ENCODE results near the gene CLCNKA.
"Not testable (repeated sequence)": the region's sequence is repeated elsewhere in the genome, so short reads cannot be mapped to it uniquely, and the experiment has no call there.

CLCNKA gene

DNA sequence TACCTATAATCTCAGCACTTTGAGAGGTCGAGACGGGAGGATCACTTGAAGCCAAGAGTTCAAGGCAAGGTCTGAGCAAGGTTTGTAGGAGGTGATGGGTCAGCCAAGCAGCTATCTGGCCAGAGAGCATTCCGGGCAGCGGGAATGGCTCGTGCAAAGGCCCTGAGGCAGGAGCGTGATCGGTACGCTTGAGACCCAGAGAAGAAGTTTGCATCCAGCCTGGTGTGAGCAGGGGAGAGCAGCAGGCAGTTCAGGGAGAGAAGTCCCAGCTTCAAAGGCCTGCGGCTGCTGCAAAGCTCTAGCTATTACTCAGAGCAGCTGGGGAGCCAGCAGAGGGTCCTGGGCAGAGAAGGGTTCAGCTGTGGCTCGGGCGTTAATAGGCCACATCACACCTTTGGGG, 22.9 kb upstream of the CLCNKA start:
- DNase-seq = no peak

DNA sequence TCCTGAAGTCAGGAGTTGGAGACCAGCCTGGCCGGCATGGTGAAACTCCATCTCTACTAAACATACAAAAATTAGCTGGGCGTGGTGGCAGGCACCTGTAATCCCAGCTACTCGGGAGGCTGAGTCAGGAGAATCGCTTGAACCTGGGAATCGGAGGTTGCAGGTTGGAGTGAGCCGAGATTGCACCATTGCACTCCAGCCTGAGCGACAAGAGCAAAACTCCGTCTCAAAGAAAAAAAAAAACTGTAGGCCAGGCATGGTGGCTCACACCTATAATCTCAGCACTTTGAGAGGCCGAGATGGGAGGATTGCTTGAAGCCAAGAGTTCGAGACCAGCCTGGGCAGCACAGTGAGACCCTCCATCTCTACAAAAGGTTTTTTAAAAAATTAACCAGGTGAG, 20.6 kb upstream of the CLCNKA start:
- not testable (repeated sequence) for DNase-seq

DNA sequence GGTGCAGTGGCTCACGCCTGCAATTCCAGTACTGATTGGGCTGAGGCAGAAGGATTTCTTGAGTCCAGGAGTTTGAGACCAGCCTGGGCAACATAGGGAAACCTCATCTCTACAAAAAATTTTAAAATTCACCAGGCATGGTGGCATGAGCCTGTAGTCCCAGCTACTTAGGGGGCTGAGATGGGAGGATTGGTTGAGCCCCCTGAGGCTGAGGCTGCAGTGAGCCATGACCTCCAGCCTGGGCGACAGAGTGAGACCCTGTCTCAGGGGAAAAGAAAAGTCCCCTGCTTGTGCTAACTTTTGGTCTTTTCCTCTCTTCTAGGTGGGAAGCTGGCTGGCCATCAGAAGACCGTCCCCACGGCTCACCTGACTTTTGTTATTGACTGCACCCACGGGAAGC, 16.2 kb upstream of the CLCNKA start:
- no peak for DNase-seq

DNA sequence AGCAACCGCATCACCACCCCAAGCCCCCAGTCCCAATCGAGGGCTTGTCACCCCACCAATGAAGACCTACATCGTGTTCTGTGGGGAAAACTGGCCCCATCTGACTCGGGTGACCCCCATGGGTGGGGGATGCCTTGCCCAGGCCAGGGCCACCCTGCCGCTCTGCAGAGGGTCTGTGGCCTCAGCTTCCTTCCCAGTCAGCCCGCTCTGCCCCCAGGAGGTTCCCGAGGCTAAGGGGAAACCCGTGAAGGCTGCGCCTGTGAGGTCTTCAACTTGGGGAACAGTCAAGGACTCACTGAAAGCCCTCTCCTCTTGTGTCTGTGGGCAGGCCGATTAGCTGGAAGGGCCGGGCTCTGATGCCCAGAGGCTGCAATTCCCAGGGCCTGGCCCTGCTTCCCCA, 15.8 kb upstream of the CLCNKA start:
- peak; percentile 28 for DNase-seq

DNA sequence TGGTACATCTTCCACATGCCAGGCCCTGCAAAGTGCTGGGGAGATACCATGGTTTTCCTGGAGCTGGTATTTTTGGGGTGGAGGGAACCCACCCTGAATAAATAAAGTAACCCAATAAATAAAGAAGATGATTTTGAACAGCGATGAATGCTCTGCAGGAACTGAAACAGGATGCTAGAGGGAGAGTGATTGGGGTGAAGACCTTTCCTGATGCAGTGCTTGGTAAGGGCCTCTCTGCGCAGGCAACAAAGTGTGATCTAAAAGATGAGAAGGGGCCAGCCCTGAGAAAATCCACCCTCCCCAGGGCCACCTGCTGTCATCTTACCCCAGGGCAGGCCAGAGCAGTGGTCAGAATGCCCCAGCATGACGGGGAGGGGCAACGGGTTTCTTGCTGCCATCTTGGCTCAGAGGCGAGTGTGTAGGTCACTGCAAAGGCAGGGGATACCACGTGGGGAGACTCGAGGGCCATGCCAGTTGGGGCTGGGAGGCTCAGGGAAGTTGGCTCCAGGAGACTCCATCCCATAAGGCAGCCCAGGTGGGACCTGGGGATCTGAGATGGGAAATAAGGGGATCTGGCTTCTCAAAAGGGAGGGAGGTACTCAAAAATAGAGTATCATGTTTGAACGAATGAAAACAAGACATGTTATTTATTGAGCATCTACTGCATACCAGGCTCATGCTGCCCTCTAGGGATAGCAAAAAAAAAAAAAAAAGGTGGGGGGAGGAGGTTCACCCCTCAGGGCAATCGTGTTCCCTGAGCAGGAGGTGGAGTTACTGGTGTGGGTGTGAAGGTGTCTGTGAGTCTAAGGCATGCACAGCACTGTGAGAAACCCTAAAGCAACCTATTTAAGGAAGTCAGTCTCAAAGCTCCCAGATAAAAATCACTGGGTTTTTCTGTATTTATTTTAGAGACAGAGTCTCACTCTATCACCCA, 15.0 kb upstream of the CLCNKA start:
- DNase-seq = peak; percentile 30

DNA sequence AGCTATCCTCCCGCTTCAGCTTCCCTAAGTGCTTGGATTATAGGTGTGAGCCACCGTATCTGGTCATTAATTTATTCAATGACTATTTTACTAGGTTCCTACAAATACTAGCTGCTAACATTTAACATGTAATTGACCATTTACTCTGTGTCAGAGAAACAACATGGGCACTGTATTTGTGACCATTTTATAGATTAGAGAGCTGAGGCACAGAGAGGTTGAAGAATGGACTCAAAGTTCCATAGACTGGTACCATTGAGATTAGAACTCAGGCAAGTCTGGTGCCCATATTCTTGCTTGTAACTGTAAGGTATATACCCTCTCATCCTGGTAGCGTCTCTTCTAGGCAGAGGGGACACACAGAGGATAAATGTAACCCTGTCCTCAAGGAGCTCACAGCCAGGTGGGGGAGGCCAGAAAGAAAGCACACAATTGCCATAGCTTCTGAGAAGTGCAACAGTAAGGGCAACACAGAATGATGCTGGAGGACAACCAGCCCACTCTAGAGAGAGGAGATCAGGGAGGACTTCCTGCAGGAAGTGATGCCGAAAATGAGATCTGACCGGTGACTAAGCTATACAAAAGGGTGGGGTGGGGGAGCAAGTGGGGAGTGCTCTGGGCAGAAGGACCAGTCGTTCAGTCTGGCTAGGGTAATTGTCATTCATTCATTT, 14.0 kb upstream of the CLCNKA start:
- no peak for DNase-seq

DNA sequence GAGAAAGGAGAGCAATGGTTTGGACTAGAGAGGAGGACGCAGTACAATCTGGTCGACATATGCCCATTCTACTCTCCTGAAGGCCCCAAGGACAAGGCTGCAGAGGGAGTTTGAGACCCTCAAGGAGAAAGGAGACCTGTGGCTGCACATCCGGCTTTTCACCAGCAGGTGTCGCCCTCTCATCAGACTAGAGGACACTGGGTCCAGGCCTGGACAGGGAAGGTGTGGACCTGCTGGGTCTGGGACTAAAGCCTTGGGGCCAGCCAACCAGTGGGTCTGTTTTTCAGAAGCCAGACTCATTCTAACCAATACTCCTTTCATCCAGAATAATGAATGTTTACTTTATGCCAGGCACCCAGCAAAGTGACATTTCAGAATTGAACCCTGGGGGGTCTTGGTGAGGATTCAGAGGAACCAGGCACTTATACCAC, 12.8 kb upstream of the CLCNKA start:
- DNase-seq = peak; percentile 84

DNA sequence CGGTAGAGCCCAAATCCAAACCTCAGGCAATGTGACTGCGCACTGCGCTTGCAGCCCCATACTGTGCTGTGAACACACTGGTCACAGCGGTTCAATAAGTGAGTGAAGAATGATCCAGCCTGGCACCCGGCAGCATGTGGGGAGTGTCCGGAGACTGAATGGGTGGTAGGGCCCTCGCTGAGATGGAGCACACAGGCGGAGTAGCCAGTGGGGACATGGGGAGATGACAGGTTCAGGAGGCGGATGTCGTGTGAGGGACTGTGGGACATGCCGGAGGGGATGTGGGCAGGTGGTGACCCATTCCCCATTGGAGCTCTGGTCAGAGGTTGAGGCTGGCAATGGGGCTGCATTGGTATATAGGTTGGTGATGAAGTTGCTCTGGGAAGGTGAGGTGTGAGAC, 12.2 kb upstream of the CLCNKA start:
- DNase-seq = no peak

DNA sequence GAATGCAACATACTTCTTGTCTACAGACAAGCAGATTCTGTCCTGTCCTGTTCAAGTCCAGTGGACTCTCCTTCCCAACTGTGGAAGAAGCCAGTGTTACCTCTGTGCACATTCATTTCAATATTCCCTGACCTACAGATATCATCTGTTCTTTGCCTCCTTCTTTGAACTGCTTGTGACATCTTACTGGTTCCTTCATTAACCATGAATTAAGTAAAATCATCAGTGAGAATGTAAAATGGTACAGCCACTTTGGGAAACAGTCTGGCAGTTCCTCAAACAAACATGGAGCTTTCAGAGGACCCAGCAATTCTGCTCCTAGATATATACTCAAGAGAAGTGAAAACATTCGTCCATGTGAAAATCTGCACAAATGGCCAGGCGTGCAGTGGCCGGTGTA, 11.0 kb upstream of the CLCNKA start:
- DNase-seq = no peak

DNA sequence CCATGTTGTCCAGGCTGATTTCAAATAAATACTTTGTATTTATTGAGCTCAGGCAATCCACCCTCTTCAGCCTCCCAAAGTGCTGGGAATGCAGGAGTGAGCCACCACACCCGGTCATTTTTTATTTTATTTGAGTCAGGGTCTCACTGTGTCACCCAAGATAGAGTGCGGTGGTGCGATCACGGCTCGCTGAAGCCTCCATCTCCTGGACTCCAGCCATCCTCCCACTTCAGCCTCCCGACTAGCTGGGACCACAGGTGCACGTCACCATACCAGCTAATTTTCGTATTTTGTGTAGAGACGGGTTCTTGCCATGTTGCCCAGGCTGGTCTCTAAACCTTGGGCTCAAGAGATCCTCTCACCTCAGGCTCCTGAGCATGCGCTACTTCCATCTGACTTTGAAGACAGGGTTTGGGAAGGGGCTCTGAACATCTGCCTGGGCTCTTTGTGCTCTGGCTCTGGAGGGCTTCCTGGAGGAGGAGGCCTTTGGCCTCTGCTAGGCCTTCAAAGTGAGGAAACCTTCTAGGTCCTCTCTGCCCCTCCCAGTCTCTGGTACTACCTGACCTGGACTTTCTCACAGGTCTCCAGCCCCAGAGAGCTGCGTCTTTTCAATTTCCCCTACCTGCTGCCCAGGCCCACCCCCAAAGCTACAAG, 9.8 kb upstream of the CLCNKA start:
- no peak for DNase-seq

DNA sequence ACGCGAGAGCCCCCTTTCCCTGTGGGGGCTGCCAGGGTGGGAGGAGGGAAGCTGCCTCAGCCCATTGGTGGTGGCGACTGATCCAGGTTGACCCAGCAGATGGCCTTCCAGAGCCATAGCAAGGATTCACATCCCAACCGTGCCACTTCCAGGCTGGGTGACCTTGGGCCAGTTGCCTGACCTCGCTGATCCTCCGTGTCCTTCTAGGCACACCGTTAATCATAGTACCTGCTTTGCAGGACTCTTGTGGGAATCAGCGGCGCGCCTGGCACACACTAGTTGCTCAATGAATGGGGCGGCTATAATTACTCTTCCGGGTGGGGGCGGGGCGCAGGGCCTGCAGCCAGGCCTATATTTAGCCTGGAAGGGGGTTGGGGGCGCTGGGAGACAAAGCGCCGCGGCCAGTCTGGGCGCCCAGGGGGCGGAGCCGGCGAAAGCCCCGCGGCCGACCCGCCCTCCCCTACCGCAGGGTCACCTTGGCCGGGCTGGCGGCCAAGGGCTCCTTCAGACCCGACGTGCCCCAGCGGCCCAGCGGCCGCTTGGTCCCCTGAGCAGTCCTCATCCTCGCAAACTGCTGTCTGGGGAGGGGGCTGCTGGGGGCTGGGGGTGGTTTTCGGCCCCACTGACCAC, 9.1 kb upstream of the CLCNKA start:
- DNase-seq = peak; percentile 78

DNA sequence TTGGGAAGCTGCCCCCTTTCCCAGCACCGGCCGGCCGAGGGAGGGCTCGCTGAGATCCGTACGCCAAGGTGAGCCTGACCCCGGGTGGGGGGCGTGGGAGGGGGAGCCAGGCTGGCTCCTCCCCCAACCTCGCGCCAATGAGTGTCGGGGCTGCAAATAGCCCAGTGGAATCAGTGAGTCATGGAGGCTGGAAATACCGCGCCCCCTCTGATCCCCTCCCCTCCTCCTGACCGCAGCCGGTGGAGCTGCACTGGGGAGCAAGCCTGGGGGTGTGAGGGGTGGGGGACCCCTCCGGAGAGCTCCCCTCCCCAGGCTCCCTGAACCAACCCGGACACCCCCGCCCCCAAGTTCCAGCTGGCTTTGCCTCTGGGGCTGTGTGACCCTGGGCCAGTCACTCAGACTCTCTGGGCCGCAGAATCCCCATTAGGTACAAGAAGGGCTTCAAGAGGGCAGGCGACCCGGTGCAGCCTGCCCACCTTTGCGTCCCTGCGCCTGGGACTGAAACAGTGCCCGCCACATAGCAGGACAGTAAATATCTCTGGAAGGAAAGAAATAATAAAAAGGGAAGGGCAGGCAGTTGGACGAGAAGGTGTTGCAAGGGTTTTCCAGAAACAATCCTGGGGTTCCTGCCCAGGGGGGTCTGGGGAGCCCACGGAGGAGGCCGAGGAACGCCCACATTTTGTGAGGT, 8.5 kb upstream of the CLCNKA start:
- peak; percentile 79 for DNase-seq

DNA sequence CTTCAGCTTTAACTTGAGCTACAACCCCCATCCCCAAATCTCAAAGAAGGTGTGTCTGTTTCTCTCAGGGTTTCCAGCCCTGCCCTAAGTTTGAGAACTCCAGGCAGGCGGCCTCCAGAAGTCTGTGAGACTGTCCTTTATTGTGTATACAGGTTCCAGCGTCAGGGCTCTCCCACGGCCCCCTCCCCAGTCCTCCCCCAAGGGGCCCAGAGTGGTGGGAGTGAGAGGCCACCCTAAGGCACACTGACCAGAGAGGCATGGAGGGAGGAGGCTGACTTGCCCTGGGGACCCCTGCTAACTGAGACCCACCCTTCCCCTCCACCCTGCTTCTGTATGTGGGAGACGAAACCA, 8.0 kb upstream of the CLCNKA start:
- no peak for DNase-seq

DNA sequence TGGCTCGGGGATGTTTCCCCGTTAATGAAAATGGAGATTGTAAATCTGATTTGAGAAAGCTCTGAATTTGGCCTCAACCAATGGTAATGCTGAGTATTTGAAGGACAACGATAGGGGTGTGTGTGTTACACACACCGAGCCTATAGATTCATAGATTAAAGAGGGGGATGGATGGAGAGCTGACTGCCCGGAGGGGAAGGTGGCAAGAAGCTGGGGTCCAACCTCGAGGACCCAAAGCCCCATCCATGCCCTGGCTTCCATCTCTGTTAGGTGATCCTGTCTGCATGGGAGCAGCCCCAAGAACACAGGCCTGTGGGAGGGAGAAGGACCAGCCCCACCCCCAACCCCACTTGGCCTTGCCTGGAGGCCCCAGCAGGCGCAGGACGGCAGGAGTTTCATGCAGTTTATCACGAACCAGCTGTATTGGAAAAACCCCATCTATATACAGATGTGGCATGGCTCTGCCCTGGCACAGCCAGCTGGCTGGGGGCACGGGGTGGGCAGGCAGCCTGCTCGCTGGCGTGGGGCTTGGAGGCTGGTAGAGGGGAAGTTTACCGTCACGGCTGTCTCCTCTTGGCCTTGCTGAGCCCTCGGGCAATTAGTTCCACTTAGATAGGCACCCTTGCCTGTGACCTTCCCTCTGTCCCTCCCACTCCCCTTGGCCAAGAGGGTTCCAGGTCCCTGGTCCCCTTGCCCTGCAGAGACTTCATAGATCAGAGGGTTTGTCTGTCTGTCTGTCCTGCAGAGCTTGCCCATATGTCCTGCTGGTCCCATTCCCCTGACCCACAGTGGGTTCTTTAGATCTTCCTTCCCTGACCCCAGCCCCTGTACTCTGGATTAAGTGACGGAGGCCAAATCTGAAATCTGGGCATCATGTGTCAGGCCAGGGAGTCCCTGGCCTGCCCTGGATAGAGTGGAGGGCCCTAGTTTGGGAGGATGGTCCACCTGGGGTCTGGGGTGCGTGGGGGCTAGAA, 7.0 kb upstream of the CLCNKA start:
- DNase-seq = peak; percentile 70

DNA sequence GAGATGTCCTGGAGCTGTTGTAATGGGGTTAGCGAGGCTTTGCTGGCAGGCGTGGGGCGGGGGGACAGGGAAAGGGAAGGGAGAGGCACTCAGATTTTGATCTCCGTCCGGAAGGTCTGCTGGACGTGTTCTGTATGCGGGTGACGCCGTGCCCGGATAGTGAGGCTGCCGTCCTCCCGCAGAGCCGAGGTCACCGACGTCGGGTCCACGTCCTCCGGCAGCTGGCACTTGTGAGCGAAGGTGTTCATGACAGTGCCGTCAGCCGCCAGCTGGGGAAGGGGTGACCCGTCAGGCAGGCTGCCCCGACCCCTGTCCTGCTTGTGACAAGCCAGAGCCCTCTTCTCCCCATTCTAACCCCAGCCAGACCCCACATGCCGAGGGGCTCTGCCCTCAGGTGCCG, 6.3 kb upstream of the CLCNKA start:
- DNase-seq = no peak

DNA sequence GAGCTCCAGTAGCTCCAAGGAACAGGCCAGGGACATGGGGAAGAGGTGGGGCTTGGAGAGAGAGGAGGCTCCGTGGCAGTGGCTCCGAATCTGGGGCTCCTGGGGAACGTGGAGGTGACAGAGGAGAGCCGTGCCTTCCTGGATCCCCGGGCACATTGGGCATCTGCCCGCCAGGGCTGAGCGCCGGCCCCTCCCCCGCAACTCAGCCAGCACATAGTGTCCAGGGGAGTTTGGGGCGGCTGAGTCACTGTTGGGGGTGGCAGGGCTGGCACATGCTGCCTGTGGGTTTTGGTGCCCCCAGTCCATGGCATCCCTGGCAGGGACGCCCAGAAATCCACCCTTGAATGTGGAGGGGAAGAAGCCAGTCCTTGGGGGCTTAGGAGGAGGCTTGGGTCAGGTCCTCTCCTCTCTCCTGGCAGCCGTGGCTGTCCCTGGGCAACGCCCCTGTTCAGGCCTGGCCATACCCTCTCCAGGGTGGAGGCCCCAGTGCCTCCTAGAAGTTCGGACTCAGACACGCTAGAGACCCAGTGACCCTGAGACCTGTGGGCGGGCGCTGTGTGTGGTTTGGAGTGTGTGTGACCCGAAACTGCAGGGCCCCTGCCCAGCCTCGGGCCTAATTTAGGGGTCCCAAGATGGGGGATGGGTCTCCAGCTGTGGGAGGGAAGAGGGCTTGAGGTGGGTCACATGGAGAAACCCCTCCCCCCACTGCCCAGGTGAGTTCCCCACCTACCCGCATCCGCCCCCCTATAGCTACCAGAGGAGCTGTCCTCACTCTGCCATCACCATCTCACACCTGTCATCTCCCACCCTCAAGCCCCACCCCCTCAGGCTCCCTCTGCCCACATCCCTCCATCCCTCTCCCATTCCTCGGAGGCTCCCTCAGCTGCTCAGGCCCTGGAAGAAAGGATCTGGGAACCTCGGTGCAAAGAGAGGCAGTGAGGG, 5.6 kb upstream of the CLCNKA start:
- no peak for DNase-seq

DNA sequence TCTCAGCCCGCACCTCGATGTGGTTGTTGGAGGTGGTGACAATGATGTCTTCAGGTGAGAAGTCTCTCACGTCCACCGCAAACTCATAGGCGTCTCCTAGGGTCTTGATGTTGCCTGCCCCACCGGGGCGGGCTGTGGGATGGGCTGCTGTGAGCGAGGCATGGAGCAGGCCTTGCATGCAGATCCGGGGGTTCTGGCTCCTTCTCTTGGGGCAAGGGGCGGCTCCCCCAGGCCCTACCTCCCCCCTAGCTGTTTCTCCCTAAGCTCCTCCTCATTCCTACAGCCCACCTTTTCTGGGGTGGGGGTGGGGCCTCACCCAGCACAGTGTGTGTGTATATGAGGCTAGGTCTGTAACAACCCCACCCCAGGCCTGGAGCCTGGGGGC, 4.8 kb upstream of the CLCNKA start:
- no peak for DNase-seq

DNA sequence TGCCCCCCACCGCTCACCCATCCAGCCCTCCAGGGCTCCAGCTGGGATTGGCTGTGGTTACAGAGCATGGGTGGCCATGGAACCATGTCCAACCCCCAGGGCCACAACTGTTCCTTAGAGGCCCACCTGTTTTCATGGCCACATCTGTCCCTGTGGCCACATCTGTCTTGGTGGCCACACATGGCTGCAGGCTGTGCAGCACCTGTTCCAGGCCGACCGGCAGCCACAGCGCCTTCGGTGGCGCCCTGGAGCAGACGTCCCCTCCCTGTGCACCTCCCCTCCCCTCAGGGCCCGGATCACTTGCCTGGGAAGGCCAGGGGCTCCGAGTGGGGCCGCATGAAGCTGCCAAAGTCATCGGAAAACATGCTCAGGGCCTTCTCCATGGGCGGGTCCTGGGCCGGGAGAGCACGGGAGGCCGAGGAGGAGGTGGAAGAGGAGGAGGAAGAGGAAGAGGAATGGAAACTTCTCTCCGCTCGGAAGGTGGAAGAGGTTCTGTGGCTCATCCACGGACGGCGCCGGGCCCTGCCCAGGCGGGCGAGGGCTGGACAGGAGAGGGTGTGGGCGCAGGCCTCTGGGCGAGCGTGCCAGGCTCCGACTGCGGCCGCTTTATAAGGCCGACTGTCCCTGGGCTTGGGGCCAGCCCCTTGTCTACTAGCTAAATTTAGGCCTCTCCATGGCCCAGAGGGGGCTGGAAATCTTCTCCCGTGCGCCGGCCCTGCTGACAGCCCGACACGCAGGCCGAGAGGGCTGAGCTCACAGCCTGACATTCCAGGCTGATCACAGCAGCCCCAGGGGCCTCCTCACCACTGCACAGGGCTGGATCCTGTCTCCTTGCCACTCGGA, 4.2 kb upstream of the CLCNKA start, which contains the start of gene HSPB7:
HSPB7 (minus strand) TSS at position 583 of the 843 bp plus-strand sequence; CDS start at position 503, 80 bp downstream.
- DNase-seq = peak; percentile 87

DNA sequence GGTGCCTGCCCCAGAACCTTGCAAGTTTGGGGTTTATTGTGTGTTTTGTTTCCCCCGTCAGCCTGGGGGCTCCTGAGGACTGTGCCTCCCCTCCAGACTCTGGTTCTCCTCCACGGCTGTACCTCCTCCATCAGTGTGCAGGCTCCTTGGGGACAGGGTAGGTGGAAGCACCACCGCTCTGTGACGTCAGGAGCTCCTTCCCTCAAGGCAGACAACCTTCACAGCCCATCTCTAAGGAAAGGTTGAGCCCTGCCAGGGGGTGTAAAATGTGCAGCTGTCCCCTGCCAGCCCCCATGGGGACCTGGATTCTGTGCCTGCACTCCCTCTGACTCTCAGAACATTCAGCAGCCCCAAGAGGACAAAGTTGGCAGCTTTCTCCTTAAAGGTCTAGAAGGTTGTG, 3.5 kb upstream of the CLCNKA start:
- DNase-seq = no peak

Data from right forelimb (tissue), 1 donor.